SH-SY5Y (cell line): Measurements from ENCODE around the gene GGA1.

Source experiments
- GATA2 ChIP-seq: IDR thresholded peaks from 2 replicates; pipeline ENCODE4 v1.6.1; 2011; ENCODE audit warnings: mild to moderate bottlenecking, low read depth, low read length
- GATA3 ChIP-seq: IDR thresholded peaks from 2 replicates; pipeline ENCODE4 v1.6.1; 2011; ENCODE audit warnings: low read depth, mild to moderate bottlenecking, low read length, moderate library complexity

GGA1 gene

GRCh38 chr22:37629928-37630327, 21.3 kb downstream of the GGA1 start:
- TF ChIP-seq GATA2, result no peak
- no peak for TF ChIP-seq GATA3

- TF ChIP-seq GATA2, result no peak
- TF ChIP-seq GATA3, result no peak
Observed at GRCh38 chr22:37630839-37631435, 22.3 kb downstream of the GGA1 start.

GRCh38 chr22:37631448-37632173, 23.0 kb downstream of the GGA1 start:
- TF ChIP-seq GATA3 (no peak), GATA2 (no peak)

- no peak for TF ChIP-seq GATA2
- no peak for TF ChIP-seq GATA3
Observed at GRCh38 chr22:37632174-37633088, 23.8 kb downstream of the GGA1 start.

GRCh38 chr22:37633089-37633624, 24.5 kb downstream of the GGA1 start:
- TF ChIP-seq GATA2, result no peak
- no peak for TF ChIP-seq GATA3

GRCh38 chr22:37633625-37634416, 25.2 kb downstream of the GGA1 start:
- TF ChIP-seq GATA3, result no peak

- TF ChIP-seq GATA3, result no peak
- TF ChIP-seq GATA2, result peak; percentile 42
Observed at GRCh38 chr22:37634417-37634924, 25.8 kb downstream of the GGA1 start.

GRCh38 chr22:37635157-37635556, 26.5 kb downstream of the GGA1 start:
- TF ChIP-seq GATA3 (no peak), GATA2 (no peak)

- TF ChIP-seq GATA3, result no peak
- TF ChIP-seq GATA2, result no peak
Observed at GRCh38 chr22:37636186-37636948, 27.7 kb downstream of the GGA1 start.

- TF ChIP-seq GATA2, result no peak
- no peak for TF ChIP-seq GATA3
Observed at GRCh38 chr22:37636949-37637273, 28.3 kb downstream of the GGA1 start.

GRCh38 chr22:37638391-37639069, 29.9 kb downstream of the GGA1 start:
- TF ChIP-seq GATA2 (no peak), GATA3 (no peak)

- TF ChIP-seq GATA3, result no peak
- TF ChIP-seq GATA2, result no peak
Observed at GRCh38 chr22:37639070-37639760, 30.6 kb downstream of the GGA1 start, which contains the start of gene SH3BP1. Gene SH3BP1 (plus strand): TSS chr22:37639669. CDS start chr22:37639788, 119 bp downstream.
